ENCODE data around the gene RNF183.

GRCh38 chr9:113257863-113258262, 45.3 kb downstream of the RNF183 start:
- no peak for TF ChIP-seq YY1 (IDR thresholded peaks at IDR 0.05; ENCODE audit: insufficient read depth, insufficient read length)
- no peak for TF ChIP-seq SUZ12 (IDR thresholded peaks at IDR 0.05; ENCODE audit: extremely low read depth, insufficient read depth, insufficient read length)

Data from NT2/D1 (cell line).